Esophagus muscularis mucosa (tissue), 4 donors: ENCODE measurements around the gene AUTS2. TPM values are rescaled to one million over a fixed set of nuclear protein-coding genes. Genes with fewer than 3 reads are reported as not detected.

ENCODE experiments used
- DNase-seq: peaks from one replicate; pipeline ENCODE4 v3.0.0-alpha.2; 2017; ENCODE audit errors: extremely low spot score
- H3K27ac ChIP-seq, 4 donors: fragments of 200-600 bp; sonication (generic); replicated peaks in 1 of 4; 1 replicate in 3 of 4; 2 replicates in 1 of 4; pipeline ENCODE4 v1.5.1; 2016 to 2019; ENCODE audit warnings: mild to moderate bottlenecking in 1 of 4
- H3K27me3 ChIP-seq, 4 donors: fragments of 200-600 bp; sonication (generic); one replicate each; pipeline versions ENCODE4 v1.5.1 to v1.6.0; 2016 to 2019
- H3K36me3 ChIP-seq, 4 donors: fragments of 200-600 bp; sonication (generic); one replicate each; pipeline ENCODE4 v1.5.1; 2016 to 2019
- H3K4me1 ChIP-seq, 4 donors: fragments of 200-600 bp; sonication (generic); one replicate each; pipeline ENCODE4 v1.5.1; 2016 to 2019
- H3K4me3 ChIP-seq, 4 donors: fragments of 200-600 bp; sonication (generic); 1 replicate in 2 of 4; 2 replicates in 2 of 4; pipeline ENCODE4 v1.5.1; 2016 to 2019; ENCODE audit warnings: mild to moderate bottlenecking in 4 of 4, moderate library complexity in 1 of 4
- H3K9me3 ChIP-seq, 4 donors: fragments of 200-600 bp; sonication (generic); 1 replicate in 3 of 4; 2 replicates in 1 of 4; pipeline ENCODE4 v1.5.1; 2016 to 2019
- EP300 ChIP-seq: sonication (generic); formaldehyde crosslinking; IDR thresholded peaks from one replicate; pipeline ENCODE4 v1.6.1; 2017; ENCODE audit warnings: antibody characterized with exemption
- POLR2A ChIP-seq: fragments of 450-650 bp; IDR thresholded peaks from one replicate; pipeline ENCODE4 v1.6.1; 2017; ENCODE audit warnings: antibody characterized with exemption, moderate library complexity, mild to moderate bottlenecking, low read depth
- POLR2AphosphoS5 ChIP-seq, 2 donors: sonication (generic); formaldehyde crosslinking; IDR thresholded peaks; one replicate each; pipeline ENCODE4 v1.6.1; 2017; ENCODE audit warnings: antibody characterized with exemption in 2 of 2
- WGBS: methylation state at CpG from one replicate; pipeline ENCODE4 v1.1.5; 2018; 5-methylcytosine and 5-hydroxymethylcytosine counted together
- intact Hi-C: fragments of 100-400 bp; cut with DNase I; formaldehyde crosslinking; loops from one replicate; pipeline ENCODE4 v1.15.1; 2023
- total RNA-seq, 4 donors: library from RNA; depleted of rRNA; stranded (reverse); fragments of >200 nt; gene quantifications; one replicate each; pipeline versions ENCODE4 v1.1.0 to v1.2.1, GENCODE V29; 2016
- TF ChIP-seq, protein P1 (sequence below), 3 experiments: fragments of 200-600 bp in 2 of 3; fragments of 450-650 bp in 1 of 3; sonication (generic) in 2 of 3; IDR thresholded peaks; one replicate each; pipeline ENCODE4 v1.5.1; 2017 to 2019; ENCODE audit warnings: antibody characterized with exemption in 3 of 3, mild to moderate bottlenecking in 2 of 3, moderate library complexity in 1 of 3

AUTS2 gene
- total RNA-seq, 4 donors from 2014 or later = 18.5 to 44.9 (median 34.2) TPM

DNA sequence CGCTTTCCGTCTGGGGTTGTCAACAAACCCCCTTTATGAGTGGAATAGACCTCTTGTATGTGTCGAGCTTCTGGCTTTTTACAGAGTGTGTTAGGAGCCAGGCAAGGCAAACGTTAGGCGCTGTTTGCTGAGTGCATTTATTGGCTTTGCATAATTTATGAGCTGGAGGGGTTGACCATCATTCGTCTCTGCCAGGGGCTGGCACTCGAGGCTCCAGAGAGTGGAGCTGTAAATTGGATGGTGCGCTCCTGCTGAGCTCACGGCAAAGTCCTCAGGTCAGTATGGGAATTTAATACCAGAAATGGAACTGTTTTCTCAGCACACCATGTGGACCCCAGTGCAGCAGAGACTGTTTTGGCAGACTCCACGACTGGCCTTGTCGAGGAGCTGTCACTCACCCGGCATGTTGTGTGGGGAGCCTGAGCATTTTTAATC is 834.3 kb downstream of the AUTS2 start:
- Histone ChIP-seq H3K27ac (no peak overlapping the region), H3K4me1 (no peaks in the 10 kb centered on the region), H3K27me3 (no peaks in the 10 kb centered on the region), H3K36me3 (peaks cover 0 to 3% (median 0%) of the 10 kb centered on the region in 4 donors), H3K4me3 (no peak overlapping the region), H3K9me3 (no peaks in the 10 kb centered on the region)
- DNase-seq = no peak
- WGBS = 90% methylated on average over 9 of the region's 12 CpGs
- intact Hi-C loops = no loop called here
- TF ChIP-seq POLR2A = no peak
- no peak for TF ChIP-seq POLR2AphosphoS5 (IDR thresholded peaks at IDR 0.05)
- TF ChIP-seq EP300 = no peak
- TF ChIP-seq, protein P1, sequence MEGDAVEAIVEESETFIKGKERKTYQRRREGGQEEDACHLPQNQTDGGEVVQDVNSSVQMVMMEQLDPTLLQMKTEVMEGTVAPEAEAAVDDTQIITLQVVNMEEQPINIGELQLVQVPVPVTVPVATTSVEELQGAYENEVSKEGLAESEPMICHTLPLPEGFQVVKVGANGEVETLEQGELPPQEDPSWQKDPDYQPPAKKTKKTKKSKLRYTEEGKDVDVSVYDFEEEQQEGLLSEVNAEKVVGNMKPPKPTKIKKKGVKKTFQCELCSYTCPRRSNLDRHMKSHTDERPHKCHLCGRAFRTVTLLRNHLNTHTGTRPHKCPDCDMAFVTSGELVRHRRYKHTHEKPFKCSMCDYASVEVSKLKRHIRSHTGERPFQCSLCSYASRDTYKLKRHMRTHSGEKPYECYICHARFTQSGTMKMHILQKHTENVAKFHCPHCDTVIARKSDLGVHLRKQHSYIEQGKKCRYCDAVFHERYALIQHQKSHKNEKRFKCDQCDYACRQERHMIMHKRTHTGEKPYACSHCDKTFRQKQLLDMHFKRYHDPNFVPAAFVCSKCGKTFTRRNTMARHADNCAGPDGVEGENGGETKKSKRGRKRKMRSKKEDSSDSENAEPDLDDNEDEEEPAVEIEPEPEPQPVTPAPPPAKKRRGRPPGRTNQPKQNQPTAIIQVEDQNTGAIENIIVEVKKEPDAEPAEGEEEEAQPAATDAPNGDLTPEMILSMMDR (IDR thresholded peaks at IDR 0.05) = no peak

DNA sequence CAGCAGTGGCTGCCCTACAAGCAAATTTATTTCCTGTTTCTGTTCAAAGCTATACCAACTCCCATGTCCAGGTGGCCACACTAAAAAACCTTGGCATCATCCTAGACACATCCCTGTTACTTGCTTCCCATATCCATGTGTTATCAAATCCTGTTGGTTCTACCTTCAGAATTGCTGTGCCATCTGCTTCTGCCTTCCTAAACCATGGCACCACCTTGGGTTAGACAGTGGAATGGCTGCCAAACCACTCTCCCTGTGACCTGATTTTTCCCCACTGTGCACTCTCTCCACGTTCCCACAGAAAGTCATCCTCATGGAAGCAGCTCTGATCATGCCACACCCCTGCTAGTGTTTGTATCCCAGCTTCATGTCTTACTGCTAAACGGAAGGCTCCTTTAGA is 836.1 kb downstream of the AUTS2 start:
- Histone ChIP-seq H3K27me3 (no peaks in the 10 kb centered on the region), H3K4me1 (no peaks in the 10 kb centered on the region), H3K36me3 (peaks cover 0 to 3% (median 0%) of the 10 kb centered on the region in 4 donors), H3K4me3 (no peak overlapping the region), H3K27ac (no peak overlapping the region), H3K9me3 (no peaks in the 10 kb centered on the region)
- intact Hi-C loops = no loop called here
- 80% methylated on average over 2 of the region's 2 CpGs for WGBS
- TF ChIP-seq, protein P1 (IDR thresholded peaks at IDR 0.05) = peak in 1 of 3 experiments; percentile 12
- no peak for TF ChIP-seq POLR2A
- no peak for DNase-seq

DNA sequence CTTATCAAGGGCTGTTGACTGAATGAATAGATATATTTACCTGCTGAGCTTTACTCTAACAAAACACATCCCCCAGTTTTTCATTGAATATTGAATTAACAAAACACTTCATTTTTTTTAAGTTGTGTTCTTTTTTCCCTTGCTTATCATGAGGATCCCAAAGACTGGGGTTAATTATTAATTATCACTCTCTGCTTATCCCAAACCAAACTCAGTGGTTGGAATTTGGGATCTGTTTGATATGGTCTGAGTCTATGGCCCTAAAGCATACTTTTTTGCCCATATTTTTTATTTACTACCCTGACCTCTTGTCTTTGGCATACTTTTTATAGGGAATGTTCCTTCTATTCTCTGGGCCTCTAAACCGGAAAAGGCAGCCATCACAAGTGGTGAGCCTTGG is 836.5 kb downstream of the AUTS2 start:
- 88% methylated on average over 1 of the region's 1 CpG for WGBS
- intact Hi-C loops = no loop called here
- Histone ChIP-seq H3K27me3 (no peaks in the 10 kb centered on the region), H3K4me1 (no peaks in the 10 kb centered on the region), H3K9me3 (no peaks in the 10 kb centered on the region), H3K27ac (no peak overlapping the region), H3K36me3 (peaks cover 0 to 3% (median 0%) of the 10 kb centered on the region in 4 donors), H3K4me3 (no peak overlapping the region)
- TF ChIP-seq EP300 (no peak), POLR2A (no peak), POLR2AphosphoS5 (IDR thresholded peaks at IDR 0.05) (no peak)
- TF ChIP-seq, protein P1 (IDR thresholded peaks at IDR 0.05) = no peak
- DNase-seq = no peak

DNA sequence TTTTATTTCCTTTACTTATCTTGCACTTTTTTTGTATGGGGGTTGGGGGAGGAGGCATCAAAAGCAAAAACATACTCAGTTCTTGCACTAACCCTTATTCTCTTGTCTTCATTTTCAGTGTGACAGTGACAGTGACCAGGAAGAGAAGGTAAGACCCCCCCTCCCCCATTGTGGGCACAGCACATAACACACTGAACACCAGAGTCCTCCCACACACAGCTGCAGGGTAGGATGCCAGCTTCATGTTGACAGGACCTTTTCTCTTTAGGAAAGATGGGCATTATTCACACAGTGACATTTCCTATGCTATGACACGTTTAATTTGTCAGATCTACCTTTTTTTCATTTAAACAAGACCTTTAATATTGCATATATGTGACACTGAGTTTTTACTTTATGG is 837.4 kb downstream of the AUTS2 start:
- peaks cover 0 to 3% (median 0%) of the 10 kb centered on the region in 4 donors for H3K36me3 ChIP-seq
- H3K27ac ChIP-seq = no peak overlapping the region
- 83% methylated on average over 1 of the region's 1 CpG for WGBS
- TF ChIP-seq EP300 (no peak), POLR2A (no peak), POLR2AphosphoS5 (IDR thresholded peaks at IDR 0.05) (no peak)
- TF ChIP-seq, protein P1 (IDR thresholded peaks at IDR 0.05) = no peak
- no peaks in the 10 kb centered on the region for H3K4me1 ChIP-seq
- H3K9me3 ChIP-seq = no peaks in the 10 kb centered on the region
- no peak for DNase-seq
- intact Hi-C loops = no loop called here
- H3K4me3 ChIP-seq = no peak overlapping the region
- H3K27me3 ChIP-seq = no peaks in the 10 kb centered on the region

DNA sequence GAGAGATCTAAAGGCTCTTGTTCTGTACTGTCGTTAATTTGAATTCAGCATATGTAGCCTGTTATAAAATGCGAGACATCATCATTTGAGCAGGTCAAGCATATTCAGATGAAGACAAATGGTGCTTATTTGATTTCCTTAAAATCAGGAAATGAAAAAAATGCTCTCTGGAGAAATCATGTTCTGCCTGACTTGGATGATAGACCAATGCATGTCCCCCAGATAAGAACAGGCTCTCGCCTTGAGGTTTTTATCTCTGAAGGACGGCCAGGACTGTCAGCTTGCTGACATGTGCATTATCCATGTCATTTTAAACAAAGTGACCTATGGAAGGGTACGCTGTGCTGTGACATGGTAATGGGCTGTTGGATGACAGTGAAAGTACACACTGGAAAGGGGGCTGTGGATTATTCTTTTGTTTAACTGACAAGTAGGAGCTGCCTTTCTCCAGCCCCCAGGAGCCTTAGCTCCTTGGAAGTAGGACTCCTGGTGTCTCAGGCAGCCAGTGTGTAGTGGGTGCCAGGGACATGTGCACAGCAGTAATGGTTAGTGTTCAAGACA is 838.6 kb downstream of the AUTS2 start:
- H3K27me3 ChIP-seq = no peaks in the 10 kb centered on the region
- WGBS = 98% methylated on average over 5 of the region's 5 CpGs

More for the DNA sequence above, 838.6 kb downstream of the AUTS2 start:
- H3K36me3 ChIP-seq = peaks cover 0 to 3% (median 0%) of the 10 kb centered on the region in 4 donors
- H3K4me1 ChIP-seq = no peaks in the 10 kb centered on the region
- no peak overlapping the region for H3K4me3 ChIP-seq
- H3K27ac ChIP-seq = no peak overlapping the region
- no peak for DNase-seq
- H3K9me3 ChIP-seq = no peaks in the 10 kb centered on the region
- TF ChIP-seq, protein P1 (IDR thresholded peaks at IDR 0.05) = no peak
- no peak for TF ChIP-seq EP300
- TF ChIP-seq POLR2AphosphoS5 (IDR thresholded peaks at IDR 0.05) = no peak
- TF ChIP-seq POLR2A = no peak
- intact Hi-C loops = no loop called here
